Ovary (tissue), 9 donors: Measurements from ENCODE around the gene ITPKA. TPM values are rescaled to one million over a fixed set of nuclear protein-coding genes. Genes with fewer than 3 reads are reported as not detected.

Experiments
- DNase-seq, 5 donors: peaks; one replicate each; pipeline ENCODE4 v3.0.0-alpha.2; 2019 to 2020
- H3K27ac ChIP-seq, 2 donors: fragments of 200-600 bp; one replicate each; pipeline versions ENCODE4 v1.5.1 to v1.8.0; 2019 to 2022
- H3K27me3 ChIP-seq: fragments of 200-600 bp; one replicate; pipeline ENCODE4 v1.8.0; 2022
- H3K36me3 ChIP-seq: fragments of 200-600 bp; sonication (generic); one replicate; pipeline ENCODE4 v1.5.1; 2019
- H3K4me1 ChIP-seq: one replicate; pipeline ENCODE4 v1.8.1; 2013; ENCODE audit warnings: mild to moderate bottlenecking, moderate library complexity; ENCODE audit not compliant: insufficient read depth
- H3K4me3 ChIP-seq: fragments of 200-600 bp; sonication (generic); one replicate; pipeline ENCODE4 v1.5.1; 2017
- H3K9me3 ChIP-seq, 2 donors: fragments of 200-600 bp in 1 of 2; sonication (generic) in 1 of 2; one replicate each; pipeline versions ENCODE4 v1.5.1 to v1.8.1; 2013 to 2019; ENCODE audit warnings: mild to moderate bottlenecking in 1 of 2, moderate library complexity in 1 of 2
- EP300 ChIP-seq: sonication (generic); formaldehyde crosslinking; IDR thresholded peaks from one replicate; pipeline ENCODE4 v1.6.1; 2017; ENCODE audit warnings: antibody characterized with exemption
- POLR2A ChIP-seq: fragments of 450-650 bp; IDR thresholded peaks from one replicate; pipeline ENCODE4 v1.6.1; 2017; ENCODE audit warnings: antibody characterized with exemption, mild to moderate bottlenecking, moderate library complexity
- WGBS, 3 donors: extraction: QIAGEN DNeasy Blood & Tissue Kit in 1 of 3; methylation state at CpG; one replicate each; pipeline versions ENCODE4 v1.1.5 to v1.1.7; 2013 to 2017; 5-methylcytosine and 5-hydroxymethylcytosine counted together
- intact Hi-C, 4 donors: fragments of 100-400 bp; cut with DNase I; formaldehyde crosslinking; loops; one replicate each; pipeline versions ENCODE4 v1.11.0 to v1.15.1; 2022 to 2023
- polyA plus RNA-seq, 2 donors: library from polyadenylated mRNA; stranded (reverse); fragments of 200-250 nt in 1 of 2; fragments of 350-450 nt in 1 of 2; fragmentation: Illumina TruSeq in 1 of 2; extraction: RNeasy Lipid Tissue Mini Kit (QIAGEN cat#74804) in 1 of 2; gene quantifications; one replicate each; pipeline ENCODE4 v1.2.3, GENCODE V29; 2013 to 2014
- total RNA-seq, 7 donors: library from RNA; depleted of rRNA in 2 of 7; stranded (reverse); fragments of >200 nt in 2 of 7; fragmentation: NEBNext Ultra II Directional in 3 of 7; extraction: Animal tissue kit (Norgen Biotek cat#: 25700) in 3 of 7; gene quantifications; one replicate each; pipeline versions ENCODE4 v1.1.0 to v1.2.4, GENCODE V29; 2016 to 2023
- TF ChIP-seq, protein P1 (sequence below), 3 donors: fragments of 450-650 bp in 2 of 3; fragments of 200-600 bp in 1 of 3; IDR thresholded peaks; one replicate each; pipeline versions ENCODE4 v1.5.1 to v1.8.0; 2016 to 2022; ENCODE audit warnings: antibody characterized with exemption in 3 of 3, mild to moderate bottlenecking in 1 of 3
- donor health status: DM: no; HTN: no; CAD: no; lungs with moderate emphysema.
- donor health status: DM: no; HTN: no; CAD: no.
- donor health status: Bipolar disorder and iron deficiency.
- donor health status: DM: yes; HTN: yes; CAD: no.
- donor health status: DM: no; HTN: no; CAD: no.
- donor health status: DM: yes; HTN: yes; CAD: no.

Gene ITPKA
- total and polyA plus RNA-seq, 9 donors, result 0.11 to 0.82 (median 0.48) TPM

DNA sequence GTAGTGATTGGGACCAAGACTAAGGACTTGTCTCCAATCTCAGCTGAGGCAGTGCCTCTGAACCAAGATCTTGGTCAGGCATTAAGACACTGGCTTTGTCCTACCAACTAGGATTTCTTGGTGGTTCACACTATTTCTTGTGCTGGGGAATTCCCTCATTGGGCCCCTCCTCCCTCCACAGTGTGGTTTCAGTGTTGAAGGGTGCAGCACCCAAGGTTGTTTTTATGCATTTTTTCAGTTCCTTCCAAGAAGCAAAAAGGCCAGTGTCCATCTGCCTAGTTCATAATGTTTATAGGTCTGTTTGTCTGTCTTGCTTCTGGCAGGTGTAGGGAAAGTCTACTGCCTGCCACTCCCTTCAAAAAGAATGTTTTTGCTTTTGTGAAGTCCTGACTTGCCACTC lies 10.6 kb upstream of the ITPKA start:
- Histone ChIP-seq H3K27ac (no peak overlapping the region), H3K9me3 (no peaks in the 10 kb centered on the region), H3K4me3 (no peak overlapping the region), H3K4me1 (no peaks in the 10 kb centered on the region), H3K27me3 (no peaks in the 10 kb centered on the region), H3K36me3 (no peaks in the 10 kb centered on the region)
- DNase-seq, result no peak
- TF ChIP-seq POLR2A (no peak), EP300 (no peak)
- TF ChIP-seq, protein P1, sequence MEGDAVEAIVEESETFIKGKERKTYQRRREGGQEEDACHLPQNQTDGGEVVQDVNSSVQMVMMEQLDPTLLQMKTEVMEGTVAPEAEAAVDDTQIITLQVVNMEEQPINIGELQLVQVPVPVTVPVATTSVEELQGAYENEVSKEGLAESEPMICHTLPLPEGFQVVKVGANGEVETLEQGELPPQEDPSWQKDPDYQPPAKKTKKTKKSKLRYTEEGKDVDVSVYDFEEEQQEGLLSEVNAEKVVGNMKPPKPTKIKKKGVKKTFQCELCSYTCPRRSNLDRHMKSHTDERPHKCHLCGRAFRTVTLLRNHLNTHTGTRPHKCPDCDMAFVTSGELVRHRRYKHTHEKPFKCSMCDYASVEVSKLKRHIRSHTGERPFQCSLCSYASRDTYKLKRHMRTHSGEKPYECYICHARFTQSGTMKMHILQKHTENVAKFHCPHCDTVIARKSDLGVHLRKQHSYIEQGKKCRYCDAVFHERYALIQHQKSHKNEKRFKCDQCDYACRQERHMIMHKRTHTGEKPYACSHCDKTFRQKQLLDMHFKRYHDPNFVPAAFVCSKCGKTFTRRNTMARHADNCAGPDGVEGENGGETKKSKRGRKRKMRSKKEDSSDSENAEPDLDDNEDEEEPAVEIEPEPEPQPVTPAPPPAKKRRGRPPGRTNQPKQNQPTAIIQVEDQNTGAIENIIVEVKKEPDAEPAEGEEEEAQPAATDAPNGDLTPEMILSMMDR (IDR thresholded peaks at IDR 0.05), result no peak
- intact Hi-C loops, result no loop called here

- TF ChIP-seq POLR2A (no peak), EP300 (no peak)
- TF ChIP-seq, protein P1 (IDR thresholded peaks at IDR 0.05), result no peak
- intact Hi-C loops, result no loop called here
- Histone ChIP-seq H3K27ac (no peak overlapping the region), H3K36me3 (no peaks in the 10 kb centered on the region), H3K4me1 (no peaks in the 10 kb centered on the region), H3K27me3 (no peaks in the 10 kb centered on the region), H3K4me3 (no peak overlapping the region), H3K9me3 (no peaks in the 10 kb centered on the region)
- no peak for DNase-seq
- 92 to 98% (median 95%) methylated on average over 2 of the region's 2 CpGs for whole genome bisulfite sequencing, 3 donors
Observed at GRCh38 chr15:41483519-41483918, 10.2 kb upstream of the ITPKA start.

- intact Hi-C loops, result no loop called here
- no peaks in the 10 kb centered on the region for H3K4me1 ChIP-seq
- H3K9me3 ChIP-seq, result no peaks in the 10 kb centered on the region
- no peaks in the 10 kb centered on the region for H3K36me3 ChIP-seq
- no peak overlapping the region for H3K27ac ChIP-seq
- DNase-seq, result no peak
- 57 to 62% (median 57%) methylated on average over 11 of the region's 11 CpGs for WGBS, 3 donors
- H3K27me3 ChIP-seq, result no peaks in the 10 kb centered on the region
- TF ChIP-seq, protein P1 (IDR thresholded peaks at IDR 0.05), result no peak
- TF ChIP-seq POLR2A (no peak), EP300 (no peak)
- H3K4me3 ChIP-seq, result no peak overlapping the region
Observed at GRCh38 chr15:41484937-41485625, 8.6 kb upstream of the ITPKA start.

DNA sequence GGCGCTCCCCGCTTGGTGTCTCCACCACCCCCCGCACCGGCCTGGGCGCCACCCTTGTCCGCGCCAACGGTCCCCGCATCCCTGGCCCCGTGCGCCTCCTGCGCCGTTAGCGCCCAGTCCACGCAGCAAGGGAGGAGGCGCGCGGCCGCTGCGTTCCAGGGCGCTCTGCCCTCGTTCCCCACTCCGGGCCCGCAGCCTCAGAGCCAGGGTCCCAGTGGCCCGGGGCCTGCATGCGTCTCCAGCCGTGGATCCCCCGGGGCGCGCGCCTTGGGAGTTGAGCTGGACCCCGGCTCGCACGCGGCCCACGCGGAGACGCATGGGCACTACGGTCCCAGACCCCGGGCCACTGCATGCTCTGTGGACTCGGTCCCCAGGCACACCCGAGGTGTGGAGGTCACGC lies 7.4 kb upstream of the ITPKA start:
- no peak for DNase-seq
- Histone ChIP-seq H3K36me3 (no peaks in the 10 kb centered on the region), H3K27me3 (no peaks in the 10 kb centered on the region), H3K4me1 (no peaks in the 10 kb centered on the region), H3K4me3 (no peak overlapping the region), H3K27ac (no peak overlapping the region), H3K9me3 (no peaks in the 10 kb centered on the region)
- intact Hi-C loops, result no loop called here
- no peak for TF ChIP-seq EP300
- TF ChIP-seq POLR2A, result no peak
- TF ChIP-seq, protein P1 (IDR thresholded peaks at IDR 0.05), result no peak
- 76 to 87% (median 80%) methylated on average over 41 to 43 of the region's 43 CpGs for WGBS, 3 donors
